PC-3 (cell line): ENCODE results near the gene SCRT2. TPM values are rescaled to one million over a fixed set of nuclear protein-coding genes. Genes with fewer than 3 reads are reported as not detected.
"Not testable (repeated sequence)": the region's sequence is repeated elsewhere in the genome, so short reads cannot be mapped to it uniquely, and the experiment has no call there.

Source experiments
- ATAC-seq: fragments of 200-7000 bp; cut with Tn5 transposase; 2 replicates; pipeline ENCODE4 v1.9.1; 2020; ENCODE audit warnings: mild to moderate bottlenecking, moderate library complexity
- Bru-seq: library from RNA; stranded (reverse); fragments of 400-500 nt; gene quantifications from one replicate; lab custom pipeline; 2021; lab: Mats Ljungman, UMichigan
- BruChase-seq, 2 experiments: library from RNA; stranded (reverse); fragments of 400-500 nt; gene quantifications; one replicate each; lab custom pipeline; 2021; lab: Mats Ljungman, UMichigan
- BruUV-seq: library from RNA; stranded (reverse); fragments of 400-500 nt; replicated peaks from 2 replicates; lab custom pipeline; 2021; lab: Mats Ljungman, UMichigan
- CTCF ChIA-PET: fragments of 300-600 bp; sonication (Branson Sonifier 250); formaldehyde crosslinking; loops from one replicate; lab custom pipeline; 2022; ENCODE audit warnings: antibody characterized with exemption; lab: Charles Lee
- POLR2A ChIA-PET: fragments of 300-600 bp; sonication (Branson Sonifier 250); formaldehyde crosslinking; loops from one replicate; lab custom pipeline; 2022; ENCODE audit warnings: antibody characterized with exemption; ENCODE audit not compliant: unreplicated experiment; lab: Charles Lee
- DNase-seq: peaks from one replicate; pipeline ENCODE4 v3.0.0-alpha.2; 2015
- H2AFZ ChIP-seq: fragments of 300-600 bp; sonication (generic); 2 replicates; pipeline ENCODE4 v1.6.0; 2016; ENCODE audit warnings: antibody characterized with exemption, low read length
- H3F3A ChIP-seq: fragments of 300-600 bp; sonication (generic); one replicate; pipeline ENCODE4 v1.6.0; 2017; ENCODE audit warnings: antibody characterized with exemption, low read length, control low read depth, mild to moderate bottlenecking; ENCODE audit not compliant: unreplicated experiment
- H3K27ac ChIP-seq: fragments of 300-600 bp; sonication (generic); 2 replicates; pipeline ENCODE4 v1.5.1; 2016; ENCODE audit warnings: mild to moderate bottlenecking, low read length
- H3K27me3 ChIP-seq: fragments of 300-600 bp; sonication (generic); 2 replicates; pipeline ENCODE4 v1.6.1; 2016; ENCODE audit warnings: low read length, mixed read lengths
- H3K36me3 ChIP-seq: fragments of 300-600 bp; sonication (generic); 2 replicates; pipeline ENCODE4 v1.6.1; 2016; ENCODE audit warnings: low read depth, mixed run types, low read length, mixed read lengths
- H3K4me1 ChIP-seq: fragments of 300-600 bp; sonication (generic); 2 replicates; pipeline ENCODE4 v1.5.1; 2016; ENCODE audit warnings: low read length; ENCODE audit not compliant: insufficient read depth
- H3K4me2 ChIP-seq: fragments of 300-600 bp; sonication (generic); 2 replicates; pipeline ENCODE4 v1.6.0; 2016; ENCODE audit warnings: low read length
- H3K4me3 ChIP-seq: fragments of 300-600 bp; sonication (generic); 2 replicates; pipeline ENCODE4 v1.5.1; 2016; ENCODE audit warnings: mild to moderate bottlenecking, low read length, mixed read lengths
- H3K79me2 ChIP-seq: fragments of 300-600 bp; sonication (generic); 2 replicates; pipeline ENCODE4 v1.6.1; 2017; ENCODE audit warnings: low read length, mixed read lengths
- H3K9ac ChIP-seq: fragments of 300-600 bp; sonication (generic); 2 replicates; pipeline ENCODE4 v1.6.0; 2016; ENCODE audit warnings: mild to moderate bottlenecking, low read length
- H3K9me2 ChIP-seq: fragments of 300-600 bp; sonication (generic); replicated peaks from 2 replicates; pipeline ENCODE4 v1.6.1; 2016; ENCODE audit warnings: mixed run types, low read length, mixed read lengths
- H3K9me3 ChIP-seq: fragments of 300-600 bp; sonication (generic); 2 replicates; pipeline ENCODE4 v1.6.1; 2016; ENCODE audit warnings: low read length, mixed read lengths
- H4K20me1 ChIP-seq: fragments of 300-600 bp; sonication (generic); 2 replicates; pipeline ENCODE4 v1.6.1; 2016; ENCODE audit warnings: low read length, mixed read lengths
- CTCF ChIP-seq: fragments of 300-600 bp; sonication (generic); conservative IDR thresholded peaks from 2 replicates; pipeline ENCODE4 v1.5.1; 2017; ENCODE audit warnings: antibody characterized with exemption, low read depth, mild to moderate bottlenecking, low read length
- EZH2 ChIP-seq: fragments of 300-600 bp; sonication (generic); IDR thresholded peaks from one replicate; pipeline ENCODE4 v1.6.1; 2017; ENCODE audit warnings: antibody characterized with exemption, mild to moderate bottlenecking, low read length; ENCODE audit not compliant: unreplicated experiment
- EZH2phosphoT487 ChIP-seq: fragments of 300-600 bp; sonication (generic); IDR thresholded peaks from 2 replicates; pipeline ENCODE4 v1.6.1; 2018; ENCODE audit warnings: mild to moderate bottlenecking, antibody characterized with exemption, low read length, borderline replicate concordance
- intact Hi-C: fragments of 100-400 bp; cut with micrococcal nuclease; formaldehyde crosslinking; loops from 2 replicates; pipeline ENCODE4 v1.9.0; 2023
- long read RNA-seq: library from polyadenylated mRNA; unstranded; transcript quantifications from one replicate; pipeline ENCODE4 v2.0.0, GENCODE V29; 2021; ENCODE audit not compliant: unreplicated experiment
- total RNA-seq: library from RNA; depleted of rRNA; stranded (reverse); fragments of >200 nt; gene quantifications from 2 replicates; pipeline ENCODE4 v1.2.3, GENCODE V29; 2014; rRNA removed

Gene SCRT2
- total RNA-seq, result not detected in 2 replicates
- Bru-seq, nascent RNA, result not detected
- BruChase-seq, experiment 1, labeled RNA remaining after a 6-hour chase, result not detected
- BruChase-seq, experiment 2, labeled RNA remaining after a 2-hour chase, result not detected
- long read RNA-seq, result 0 reads

DNA sequence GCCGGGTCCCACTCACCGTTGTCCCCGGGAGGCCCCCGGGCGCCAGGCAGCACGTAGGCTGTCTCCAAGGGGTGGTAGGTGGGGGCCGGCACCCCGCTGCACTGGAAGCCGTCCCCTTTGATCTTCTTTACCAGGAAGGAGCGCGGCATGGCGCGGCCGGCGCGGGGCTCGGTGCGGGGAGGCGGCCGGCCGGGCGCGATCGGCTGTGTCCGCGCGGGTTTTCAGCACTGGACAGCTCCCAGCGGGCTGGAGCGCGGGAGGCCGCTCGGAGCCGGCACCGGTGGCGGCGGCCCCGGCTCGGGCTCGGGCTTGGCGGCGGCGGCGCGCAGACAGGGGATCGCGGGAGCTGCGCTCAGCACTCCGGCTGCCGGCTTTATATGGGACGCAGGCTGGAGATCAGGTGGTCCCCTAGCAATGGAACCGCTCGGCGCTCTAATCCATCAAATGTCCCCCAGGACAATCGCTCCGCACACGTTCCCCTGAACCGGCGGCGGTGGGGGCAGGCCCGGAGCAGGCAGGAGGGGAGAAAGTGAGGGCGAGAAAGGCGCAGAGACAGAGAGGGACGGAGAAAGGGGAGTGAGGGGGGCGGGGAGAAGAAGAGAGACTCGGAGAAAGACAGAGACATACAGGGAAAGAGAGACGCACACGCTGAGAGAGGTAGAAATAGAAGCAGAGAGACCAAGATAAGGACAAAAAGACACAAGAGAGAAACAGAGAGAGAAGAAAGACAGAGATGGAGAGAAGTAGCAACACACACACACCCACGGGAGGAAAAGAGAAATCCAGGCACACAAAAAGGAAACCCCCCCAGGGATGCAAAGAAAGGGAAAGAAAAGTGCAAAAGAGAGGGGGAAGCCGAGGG, at the start of gene SCRT2:
Gene SCRT2 (minus strand): TSS at position 350 of the 862 bp plus-strand sequence. CDS start 201 bp downstream, at position 149.
- Histone ChIP-seq H4K20me1 (peaks cover 4% of the 10 kb centered on the region; the same call in 1 of the 2 replicates), H3K4me2 (peak within 1 kb of the TSS; percentile 66), H3K9me2 (no peaks in the 10 kb centered on the region), H3K36me3 (no peaks in the 10 kb centered on the region), H3K4me1 (peaks cover 5% of the 10 kb centered on the region), H3K27ac (no peak within 1 kb of the TSS), H3K9me3 (no peaks in the 10 kb centered on the region), H3K27me3 (peaks cover 83% of the 10 kb centered on the region), H3K9ac (no peak within 1 kb of the TSS), H3F3A (no peaks in the 10 kb centered on the region), H2AFZ (no peak within 1 kb of the TSS), H3K79me2 (no peaks in the 10 kb centered on the region), H3K4me3 (no peak within 1 kb of the TSS)
- peak; percentile 83 for DNase-seq
- TF ChIP-seq EZH2 (peak; percentile 36), EZH2phosphoT487 (no peak; the same call in 1 of the 2 replicates)
- POLR2A ChIA-PET, result no interaction called here
- peak; percentile 97 for ATAC-seq
- no TSS peak for BruUV-seq
- intact Hi-C loops, result no loop called here
- CTCF ChIA-PET, result no interaction called here

DNA sequence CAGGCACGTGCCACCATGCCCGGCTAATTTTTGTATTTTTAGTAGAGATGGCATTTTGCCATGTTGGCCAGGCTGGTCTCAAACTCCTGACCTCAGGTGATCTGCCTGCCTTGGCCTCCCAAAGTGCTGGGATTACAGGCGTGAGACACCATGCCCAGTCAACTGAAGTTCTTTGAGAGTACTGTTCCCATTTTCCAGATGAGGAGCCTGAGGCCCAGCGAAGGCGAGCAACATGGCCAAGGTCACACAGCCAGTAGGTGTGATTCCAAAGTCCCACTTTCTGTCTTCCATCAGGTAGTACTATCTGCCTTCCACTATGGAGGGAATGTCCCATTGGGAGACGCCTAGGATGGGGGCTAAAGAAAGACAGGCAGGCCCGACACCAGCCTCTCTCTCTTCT, 49.2 kb upstream of the SCRT2 start:
- H3K4me1 ChIP-seq, ATAC-seq, DNase-seq, H3K9me3 ChIP-seq, H3F3A ChIP-seq, H3K4me2 ChIP-seq, H3K4me3 ChIP-seq, H4K20me1 ChIP-seq, H3K36me3 ChIP-seq, BruUV-seq, CTCF ChIA-PET, POLR2A ChIA-PET, H3K79me2 ChIP-seq, H3K27ac ChIP-seq, intact Hi-C loops, H2AFZ ChIP-seq, H3K9ac ChIP-seq, H3K9me2 ChIP-seq: not testable (repeated sequence)
- H3K27me3 ChIP-seq, result peaks cover 68% of the 10 kb centered on the region

GRCh38 chr20:723756-724155, 48.2 kb upstream of the SCRT2 start:
- POLR2A ChIA-PET, result no interaction called here
- no peak overlapping the region for H3K27ac ChIP-seq
- intact Hi-C loops, result no loop called here

More at GRCh38 chr20:723756-724155, 48.2 kb upstream of the SCRT2 start:
- H3K79me2 ChIP-seq, result no peaks in the 10 kb centered on the region
- no peak overlapping the region for H3K4me3 ChIP-seq
- DNase-seq (peak; percentile 27), ATAC-seq (no peak)
- BruUV-seq, result no TSS peak
- H3K4me1 ChIP-seq, result no peaks in the 10 kb centered on the region
- no peaks in the 10 kb centered on the region for H3F3A ChIP-seq
- H2AFZ ChIP-seq, result no peak overlapping the region
- H3K36me3 ChIP-seq, result no peaks in the 10 kb centered on the region
- no peak overlapping the region for H3K9ac ChIP-seq
- no peaks in the 10 kb centered on the region for H4K20me1 ChIP-seq
- TF ChIP-seq EZH2phosphoT487 (no peak), EZH2 (no peak), CTCF (no peak)
- no peaks in the 10 kb centered on the region for H3K9me3 ChIP-seq
- H3K9me2 ChIP-seq, result no peaks in the 10 kb centered on the region
- no peak overlapping the region for H3K4me2 ChIP-seq
- peaks cover 63% of the 10 kb centered on the region for H3K27me3 ChIP-seq
- CTCF ChIA-PET, result no interaction called here
